Muscle of back (tissue), 11 donors: ENCODE results near the gene AQP5. TPM values are rescaled to one million over a fixed set of nuclear protein-coding genes. Genes with fewer than 3 reads are reported as not detected.

Source experiments
- DNase-seq, 3 donors: peaks; one replicate each; pipeline versions ENCODE4 v3.0.0 to v3.0.0-alpha.2; 2013
- polyA plus RNA-seq, 10 donors: library from polyadenylated mRNA; unstranded; fragments of 120-200 nt; gene quantifications; one replicate each; pipeline ENCODE4 v1.2.1, GENCODE V29; 2013; ENCODE audit not compliant: insufficient read length in 10 of 10

AQP5 gene
- polyA plus RNA-seq, 10 donors = 0.22 to 0.67 (median 0.54) TPM

- peak in 1 of 3 donors; percentile 14 for DNase-seq
Measured at GRCh38 chr12:49962861-49963765, 1.4 kb downstream of the AQP5 start.

- no peak for DNase-seq
Measured at GRCh38 chr12:49963976-49964815, 2.5 kb downstream of the AQP5 start.

GRCh38 chr12:49964849-49965624 lies 3.4 kb downstream of the AQP5 start:
- DNase-seq = no peak

- no peak for DNase-seq
Measured at GRCh38 chr12:49965836-49966235, 4.2 kb downstream of the AQP5 start.

- no peak for DNase-seq
Measured at GRCh38 chr12:49966511-49967041, 4.9 kb downstream of the AQP5 start.

GRCh38 chr12:49967042-49967776 lies 5.5 kb downstream of the AQP5 start:
- DNase-seq = peak; percentile 77 to 95 (median 91)

- DNase-seq = no peak
Measured at GRCh38 chr12:49967777-49968250, 6.1 kb downstream of the AQP5 start.

- no peak for DNase-seq
Measured at GRCh38 chr12:49968471-49968870, 6.8 kb downstream of the AQP5 start.

- DNase-seq = no peak
Measured at GRCh38 chr12:49969027-49969426, 7.4 kb downstream of the AQP5 start.

- DNase-seq = no peak
Measured at GRCh38 chr12:49969651-49970429, 8.2 kb downstream of the AQP5 start.

- no peak for DNase-seq
Measured at GRCh38 chr12:49970658-49971057, 9.0 kb downstream of the AQP5 start.

GRCh38 chr12:49971141-49971540 lies 9.5 kb downstream of the AQP5 start:
- DNase-seq = no peak

GRCh38 chr12:49972129-49972528 lies 10.5 kb downstream of the AQP5 start:
- no peak for DNase-seq

- DNase-seq = no peak
Measured at GRCh38 chr12:49972641-49973360, 11.1 kb downstream of the AQP5 start, which contains the start of gene AQP6. Gene AQP6 (plus strand): TSS chr12:49972947. CDS start chr12:49973174, 227 bp downstream.

- no peak for DNase-seq
Measured at GRCh38 chr12:49973361-49973830, 11.7 kb downstream of the AQP5 start.

GRCh38 chr12:49974231-49974675 lies 12.6 kb downstream of the AQP5 start:
- DNase-seq = peak; percentile 40 to 83 (median 66)

GRCh38 chr12:49974677-49975317 lies 13.1 kb downstream of the AQP5 start:
- peak; percentile 12 to 76 (median 58) for DNase-seq

- DNase-seq = no peak
Measured at GRCh38 chr12:49975318-49975761, 13.7 kb downstream of the AQP5 start.
